GM23338 (cell line): ENCODE results near the gene LRRC27. TPM values are rescaled to one million over a fixed set of nuclear protein-coding genes. Genes with fewer than 3 reads are reported as not detected.

Experiments used
- ATAC-seq: fragments of 200-7000 bp; cut with Tn5 transposase; 3 replicates; pipeline ENCODE4 v1.9.1; 2020
- DNase-seq: peaks from one replicate; pipeline ENCODE4 v3.0.0-alpha.2; 2015; ENCODE audit warnings: low spot score
- H2AFZ ChIP-seq: fragments of 200-600 bp; sonication (generic); 2 replicates; pipeline ENCODE4 v1.8.0; 2016; ENCODE audit warnings: antibody characterized with exemption, mild to moderate bottlenecking, moderate library complexity
- H3F3A ChIP-seq: fragments of 200-600 bp; sonication (generic); replicated peaks from 2 replicates; pipeline ENCODE4 v1.8.0; 2017; ENCODE audit warnings: antibody characterized with exemption, mixed run types, low read depth
- H3K27ac ChIP-seq: fragments of 200-600 bp; sonication (generic); 2 replicates; pipeline ENCODE4 v1.6.1; 2016; ENCODE audit warnings: low read depth
- H3K27me3 ChIP-seq: fragments of 200-600 bp; sonication (generic); 2 replicates; pipeline ENCODE4 v1.8.0; 2016; ENCODE audit warnings: mild to moderate bottlenecking, mixed run types, moderate library complexity; ENCODE audit not compliant: insufficient read depth
- H3K36me3 ChIP-seq: fragments of 200-600 bp; sonication (generic); 2 replicates; pipeline ENCODE4 v1.8.0; 2016; ENCODE audit warnings: mild to moderate bottlenecking; ENCODE audit not compliant: insufficient read depth
- H3K4me1 ChIP-seq: fragments of 200-600 bp; sonication (generic); 2 replicates; pipeline ENCODE4 v1.8.0; 2016; ENCODE audit warnings: mild to moderate bottlenecking, moderate library complexity; ENCODE audit not compliant: insufficient read depth
- H3K4me2 ChIP-seq: fragments of 200-600 bp; sonication (generic); 2 replicates; pipeline ENCODE4 v1.7.1; 2017; ENCODE audit warnings: mixed run types
- H3K4me3 ChIP-seq: fragments of 200-600 bp; sonication (generic); 2 replicates; pipeline ENCODE4 v1.6.1; 2016; ENCODE audit warnings: mixed run types
- H3K79me2 ChIP-seq: fragments of 200-600 bp; sonication (generic); replicated peaks from 2 replicates; pipeline ENCODE4 v1.8.0; 2017; ENCODE audit warnings: mild to moderate bottlenecking; ENCODE audit not compliant: insufficient read depth
- H3K9me2 ChIP-seq: fragments of 200-600 bp; sonication (generic); 2 replicates; pipeline ENCODE4 v1.8.0; 2017; ENCODE audit not compliant: insufficient read depth
- H4K20me1 ChIP-seq: fragments of 200-600 bp; sonication (generic); replicated peaks from 2 replicates; pipeline ENCODE4 v1.8.0; 2017; ENCODE audit warnings: mild to moderate bottlenecking; ENCODE audit not compliant: insufficient read depth
- H3K27ac Mint-ChIP-seq: 2 replicates; pipeline ENCODE4 v1.8.0; 2020; ENCODE audit warnings: inconsistent platforms, mild to moderate bottlenecking, moderate library complexity, mixed read lengths
- H3K27me3 Mint-ChIP-seq: 3 replicates; pipeline ENCODE4 v1.8.0; 2022; ENCODE audit warnings: low read depth, mild to moderate bottlenecking, moderate library complexity, mixed read lengths, inconsistent platforms; ENCODE audit not compliant: insufficient read depth, poor library complexity
- H3K36me3 Mint-ChIP-seq: 3 replicates; pipeline ENCODE4 v1.8.0; 2021; ENCODE audit warnings: low read depth, mild to moderate bottlenecking, inconsistent platforms, moderate library complexity, mixed read lengths
- H3K4me1 Mint-ChIP-seq: 3 replicates; pipeline ENCODE4 v1.8.0; 2020; ENCODE audit warnings: mild to moderate bottlenecking, inconsistent platforms, mixed read lengths
- H3K4me3 Mint-ChIP-seq: 3 replicates; pipeline ENCODE4 v1.8.0; 2021; ENCODE audit warnings: moderate library complexity, mild to moderate bottlenecking, inconsistent platforms, mixed read lengths
- H3K9me3 Mint-ChIP-seq: 3 replicates; pipeline ENCODE4 v1.8.0; 2020; ENCODE audit warnings: moderate library complexity, mild to moderate bottlenecking, inconsistent platforms, mixed read lengths
- CREB1 ChIP-seq: fragments of 250-450 bp; sonication (Bioruptor Pico); IDR thresholded peaks from 2 replicates; pipeline ENCODE4 v1.5.0; 2020; ENCODE audit warnings: low read depth, mild to moderate bottlenecking, moderate library complexity
- EZH2phosphoT487 ChIP-seq: fragments of 200-600 bp; sonication (generic); IDR thresholded peaks from one replicate; pipeline ENCODE4 v1.8.1; 2018; ENCODE audit warnings: antibody characterized with exemption; ENCODE audit not compliant: unreplicated experiment
- JUNB ChIP-seq: IDR thresholded peaks from one replicate; pipeline ENCODE4 v1.6.1; 2016; ENCODE audit warnings: antibody characterized with exemption; ENCODE audit not compliant: unreplicated experiment
- NANOG ChIP-seq: IDR thresholded peaks from 2 replicates; pipeline ENCODE4 v1.6.1; 2016; ENCODE audit warnings: antibody characterized with exemption, borderline replicate concordance
- POLR2AphosphoS5 ChIP-seq: IDR thresholded peaks from 2 replicates; pipeline ENCODE4 v1.6.1; 2016; ENCODE audit warnings: antibody characterized with exemption, low read depth
- STAT1 ChIP-seq: IDR thresholded peaks from one replicate; pipeline ENCODE4 v1.6.1; 2016; ENCODE audit warnings: antibody characterized with exemption; ENCODE audit not compliant: unreplicated experiment
- ZNF331 ChIP-seq: fragments of 250-450 bp; sonication (Bioruptor Pico); IDR thresholded peaks from 2 replicates; pipeline ENCODE4 v1.5.0; 2020; ENCODE audit warnings: low read depth, mild to moderate bottlenecking, moderate library complexity
- polyA plus RNA-seq: library from polyadenylated mRNA; unstranded; fragments of >200 nt; fragmentation: Nextera tagmentation; extraction: Ambion mirVana; gene quantifications from 2 replicates; pipeline ENCODE4 v1.2.1, GENCODE V29; 2016
- total RNA-seq: library from RNA; depleted of rRNA; stranded (reverse); fragments of >200 nt; shearing (Covaris generic); gene quantifications from 2 replicates; pipeline ENCODE4 v1.2.3, GENCODE V29; 2014
- TF ChIP-seq, protein P1 (sequence below): IDR thresholded peaks from 2 replicates; pipeline ENCODE4 v1.6.1; 2016; ENCODE audit warnings: antibody characterized with exemption
- TF ChIP-seq, protein P2 (sequence below): IDR thresholded peaks from one replicate; pipeline ENCODE4 v1.6.1; 2018; ENCODE audit warnings: antibody characterized with exemption; ENCODE audit not compliant: unreplicated experiment
- TF ChIP-seq, protein P3 (sequence below): fragments of 250-450 bp; sonication (Bioruptor Pico); IDR thresholded peaks from 2 replicates; pipeline ENCODE4 v1.5.0; 2020; ENCODE audit warnings: mild to moderate bottlenecking, moderate library complexity

Gene LRRC27
- total and polyA plus RNA-seq, 2 experiments from 2014 or later, result 2.9 to 3.5 TPM

DNA sequence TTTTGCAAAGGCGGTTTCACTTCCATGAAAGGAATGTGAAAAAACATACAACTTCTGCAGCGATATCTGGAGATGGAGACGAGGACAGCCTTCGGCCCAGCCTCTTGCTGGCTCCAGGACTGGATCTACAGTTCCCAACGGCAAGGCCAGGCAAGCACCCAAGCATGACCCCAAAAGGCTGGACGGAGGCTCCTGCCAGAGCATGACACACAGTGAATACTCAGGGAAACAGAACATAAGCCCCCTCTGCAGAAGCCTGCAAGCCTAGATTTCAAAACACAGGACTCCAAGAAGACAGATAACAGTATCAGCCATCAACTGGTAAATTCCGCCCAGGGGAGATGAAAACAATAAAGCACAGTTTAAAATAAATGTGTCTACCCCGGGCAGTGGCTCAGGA is 3.3 kb upstream of the LRRC27 start:
- Mint-ChIP-seq H3K9me3 (peaks cover 4% of the 10 kb centered on the region; the same call in 2 of the 3 replicates), H3K27ac (no peak overlapping the region), H3K36me3 (peaks cover 35% of the 10 kb centered on the region), H3K4me3 (no peak overlapping the region), H3K27me3 (peaks cover 21% of the 10 kb centered on the region), H3K4me1 (peaks cover 28% of the 10 kb centered on the region)
- H3F3A ChIP-seq, result 0 out of 2 replicates have a peak, but pooled peaks cover 4% of the 10 kb centered on the region
- H3K4me1 ChIP-seq, result peaks cover 19% of the 10 kb centered on the region
- no peak overlapping the region for H3K27ac ChIP-seq
- DNase-seq, result no peak
- ATAC-seq, result no peak
- H4K20me1 ChIP-seq, result no peaks in the 10 kb centered on the region; the same call in none of the 2 replicates
- no peaks in the 10 kb centered on the region for H3K27me3 ChIP-seq
- no peak overlapping the region for H2AFZ ChIP-seq
- H3K79me2 ChIP-seq, result peaks cover 51% of the 10 kb centered on the region
- no peaks in the 10 kb centered on the region for H3K36me3 ChIP-seq
- no peak overlapping the region for H3K4me2 ChIP-seq
- no peaks in the 10 kb centered on the region for H3K9me2 ChIP-seq
- H3K4me3 ChIP-seq, result no peak overlapping the region
- TF ChIP-seq ZNF331 (no peak), CREB1 (CRISPR knock-in tag) (no peak), JUNB (no peak), EZH2phosphoT487 (no peak), POLR2AphosphoS5 (no peak), NANOG (no peak), STAT1 (no peak)
- TF ChIP-seq, protein P1, sequence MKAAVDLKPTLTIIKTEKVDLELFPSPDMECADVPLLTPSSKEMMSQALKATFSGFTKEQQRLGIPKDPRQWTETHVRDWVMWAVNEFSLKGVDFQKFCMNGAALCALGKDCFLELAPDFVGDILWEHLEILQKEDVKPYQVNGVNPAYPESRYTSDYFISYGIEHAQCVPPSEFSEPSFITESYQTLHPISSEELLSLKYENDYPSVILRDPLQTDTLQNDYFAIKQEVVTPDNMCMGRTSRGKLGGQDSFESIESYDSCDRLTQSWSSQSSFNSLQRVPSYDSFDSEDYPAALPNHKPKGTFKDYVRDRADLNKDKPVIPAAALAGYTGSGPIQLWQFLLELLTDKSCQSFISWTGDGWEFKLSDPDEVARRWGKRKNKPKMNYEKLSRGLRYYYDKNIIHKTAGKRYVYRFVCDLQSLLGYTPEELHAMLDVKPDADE, result no peak
- TF ChIP-seq, protein P2, sequence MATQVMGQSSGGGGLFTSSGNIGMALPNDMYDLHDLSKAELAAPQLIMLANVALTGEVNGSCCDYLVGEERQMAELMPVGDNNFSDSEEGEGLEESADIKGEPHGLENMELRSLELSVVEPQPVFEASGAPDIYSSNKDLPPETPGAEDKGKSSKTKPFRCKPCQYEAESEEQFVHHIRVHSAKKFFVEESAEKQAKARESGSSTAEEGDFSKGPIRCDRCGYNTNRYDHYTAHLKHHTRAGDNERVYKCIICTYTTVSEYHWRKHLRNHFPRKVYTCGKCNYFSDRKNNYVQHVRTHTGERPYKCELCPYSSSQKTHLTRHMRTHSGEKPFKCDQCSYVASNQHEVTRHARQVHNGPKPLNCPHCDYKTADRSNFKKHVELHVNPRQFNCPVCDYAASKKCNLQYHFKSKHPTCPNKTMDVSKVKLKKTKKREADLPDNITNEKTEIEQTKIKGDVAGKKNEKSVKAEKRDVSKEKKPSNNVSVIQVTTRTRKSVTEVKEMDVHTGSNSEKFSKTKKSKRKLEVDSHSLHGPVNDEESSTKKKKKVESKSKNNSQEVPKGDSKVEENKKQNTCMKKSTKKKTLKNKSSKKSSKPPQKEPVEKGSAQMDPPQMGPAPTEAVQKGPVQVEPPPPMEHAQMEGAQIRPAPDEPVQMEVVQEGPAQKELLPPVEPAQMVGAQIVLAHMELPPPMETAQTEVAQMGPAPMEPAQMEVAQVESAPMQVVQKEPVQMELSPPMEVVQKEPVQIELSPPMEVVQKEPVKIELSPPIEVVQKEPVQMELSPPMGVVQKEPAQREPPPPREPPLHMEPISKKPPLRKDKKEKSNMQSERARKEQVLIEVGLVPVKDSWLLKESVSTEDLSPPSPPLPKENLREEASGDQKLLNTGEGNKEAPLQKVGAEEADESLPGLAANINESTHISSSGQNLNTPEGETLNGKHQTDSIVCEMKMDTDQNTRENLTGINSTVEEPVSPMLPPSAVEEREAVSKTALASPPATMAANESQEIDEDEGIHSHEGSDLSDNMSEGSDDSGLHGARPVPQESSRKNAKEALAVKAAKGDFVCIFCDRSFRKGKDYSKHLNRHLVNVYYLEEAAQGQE, result no peak
- TF ChIP-seq, protein P3, sequence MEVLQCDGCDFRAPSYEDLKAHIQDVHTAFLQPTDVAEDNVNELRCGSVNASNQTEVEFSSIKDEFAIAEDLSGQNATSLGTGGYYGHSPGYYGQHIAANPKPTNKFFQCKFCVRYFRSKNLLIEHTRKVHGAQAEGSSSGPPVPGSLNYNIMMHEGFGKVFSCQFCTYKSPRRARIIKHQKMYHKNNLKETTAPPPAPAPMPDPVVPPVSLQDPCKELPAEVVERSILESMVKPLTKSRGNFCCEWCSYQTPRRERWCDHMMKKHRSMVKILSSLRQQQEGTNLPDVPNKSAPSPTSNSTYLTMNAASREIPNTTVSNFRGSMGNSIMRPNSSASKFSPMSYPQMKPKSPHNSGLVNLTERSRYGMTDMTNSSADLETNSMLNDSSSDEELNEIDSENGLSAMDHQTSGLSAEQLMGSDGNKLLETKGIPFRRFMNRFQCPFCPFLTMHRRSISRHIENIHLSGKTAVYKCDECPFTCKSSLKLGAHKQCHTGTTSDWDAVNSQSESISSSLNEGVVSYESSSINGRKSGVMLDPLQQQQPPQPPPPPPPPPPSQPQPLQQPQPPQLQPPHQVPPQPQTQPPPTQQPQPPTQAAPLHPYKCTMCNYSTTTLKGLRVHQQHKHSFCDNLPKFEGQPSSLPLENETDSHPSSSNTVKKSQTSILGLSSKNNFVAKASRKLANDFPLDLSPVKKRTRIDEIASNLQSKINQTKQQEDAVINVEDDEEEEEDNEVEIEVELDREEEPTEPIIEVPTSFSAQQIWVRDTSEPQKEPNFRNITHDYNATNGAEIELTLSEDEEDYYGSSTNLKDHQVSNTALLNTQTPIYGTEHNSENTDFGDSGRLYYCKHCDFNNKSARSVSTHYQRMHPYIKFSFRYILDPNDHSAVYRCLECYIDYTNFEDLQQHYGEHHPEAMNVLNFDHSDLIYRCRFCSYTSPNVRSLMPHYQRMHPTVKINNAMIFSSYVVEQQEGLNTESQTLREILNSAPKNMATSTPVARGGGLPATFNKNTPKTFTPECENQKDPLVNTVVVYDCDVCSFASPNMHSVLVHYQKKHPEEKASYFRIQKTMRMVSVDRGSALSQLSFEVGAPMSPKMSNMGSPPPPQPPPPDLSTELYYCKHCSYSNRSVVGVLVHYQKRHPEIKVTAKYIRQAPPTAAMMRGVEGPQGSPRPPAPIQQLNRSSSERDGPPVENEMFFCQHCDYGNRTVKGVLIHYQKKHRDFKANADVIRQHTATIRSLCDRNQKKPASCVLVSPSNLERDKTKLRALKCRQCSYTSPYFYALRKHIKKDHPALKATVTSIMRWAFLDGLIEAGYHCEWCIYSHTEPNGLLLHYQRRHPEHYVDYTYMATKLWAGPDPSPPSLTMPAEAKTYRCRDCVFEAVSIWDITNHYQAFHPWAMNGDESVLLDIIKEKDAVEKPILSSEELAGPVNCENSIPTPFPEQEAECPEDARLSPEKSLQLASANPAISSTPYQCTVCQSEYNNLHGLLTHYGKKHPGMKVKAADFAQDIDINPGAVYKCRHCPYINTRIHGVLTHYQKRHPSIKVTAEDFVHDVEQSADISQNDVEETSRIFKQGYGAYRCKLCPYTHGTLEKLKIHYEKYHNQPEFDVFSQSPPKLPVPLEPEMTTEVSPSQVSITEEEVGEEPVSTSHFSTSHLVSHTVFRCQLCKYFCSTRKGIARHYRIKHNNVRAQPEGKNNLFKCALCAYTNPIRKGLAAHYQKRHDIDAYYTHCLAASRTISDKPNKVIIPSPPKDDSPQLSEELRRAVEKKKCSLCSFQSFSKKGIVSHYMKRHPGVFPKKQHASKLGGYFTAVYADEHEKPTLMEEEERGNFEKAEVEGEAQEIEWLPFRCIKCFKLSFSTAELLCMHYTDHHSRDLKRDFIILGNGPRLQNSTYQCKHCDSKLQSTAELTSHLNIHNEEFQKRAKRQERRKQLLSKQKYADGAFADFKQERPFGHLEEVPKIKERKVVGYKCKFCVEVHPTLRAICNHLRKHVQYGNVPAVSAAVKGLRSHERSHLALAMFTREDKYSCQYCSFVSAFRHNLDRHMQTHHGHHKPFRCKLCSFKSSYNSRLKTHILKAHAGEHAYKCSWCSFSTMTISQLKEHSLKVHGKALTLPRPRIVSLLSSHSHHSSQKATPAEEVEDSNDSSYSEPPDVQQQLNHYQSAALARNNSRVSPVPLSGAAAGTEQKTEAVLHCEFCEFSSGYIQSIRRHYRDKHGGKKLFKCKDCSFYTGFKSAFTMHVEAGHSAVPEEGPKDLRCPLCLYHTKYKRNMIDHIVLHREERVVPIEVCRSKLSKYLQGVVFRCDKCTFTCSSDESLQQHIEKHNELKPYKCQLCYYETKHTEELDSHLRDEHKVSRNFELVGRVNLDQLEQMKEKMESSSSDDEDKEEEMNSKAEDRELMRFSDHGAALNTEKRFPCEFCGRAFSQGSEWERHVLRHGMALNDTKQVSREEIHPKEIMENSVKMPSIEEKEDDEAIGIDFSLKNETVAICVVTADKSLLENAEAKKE, result no peak
